ENCODE measurements around the gene CPTP.

DNA sequence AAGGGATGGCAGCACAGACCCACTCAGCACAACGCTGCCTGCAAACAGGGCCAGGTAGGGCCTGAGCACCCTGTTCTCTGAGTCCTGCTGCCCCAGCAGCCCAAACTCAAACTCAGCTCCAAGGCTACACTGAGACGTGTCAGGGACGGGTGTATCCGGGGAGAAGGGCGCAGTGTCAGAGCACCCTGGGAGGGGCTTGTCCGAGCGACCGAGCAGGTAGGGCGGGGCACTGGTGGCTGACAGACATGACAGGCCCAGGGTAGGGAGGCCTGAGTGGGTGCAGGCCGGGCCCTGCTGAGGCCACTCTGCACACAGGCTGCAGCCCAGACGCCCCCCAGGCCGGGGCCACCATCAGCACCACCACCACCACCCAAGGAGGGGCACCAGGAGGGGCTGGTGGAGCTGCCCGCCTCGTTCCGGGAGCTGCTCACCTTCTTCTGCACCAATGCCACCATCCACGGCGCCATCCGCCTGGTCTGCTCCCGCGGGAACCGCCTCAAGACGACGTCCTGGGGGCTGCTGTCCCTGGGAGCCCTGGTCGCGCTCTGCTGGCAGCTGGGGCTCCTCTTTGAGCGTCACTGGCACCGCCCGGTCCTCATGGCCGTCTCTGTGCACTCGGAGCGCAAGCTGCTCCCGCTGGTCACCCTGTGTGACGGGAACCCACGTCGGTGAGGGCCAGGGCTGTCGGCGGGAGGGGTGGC, 38.8 kb upstream of the CPTP start:
- TF ChIP-seq EP300 (IDR thresholded peaks at IDR 0.05), result no peak
- TF ChIP-seq, protein P1, sequence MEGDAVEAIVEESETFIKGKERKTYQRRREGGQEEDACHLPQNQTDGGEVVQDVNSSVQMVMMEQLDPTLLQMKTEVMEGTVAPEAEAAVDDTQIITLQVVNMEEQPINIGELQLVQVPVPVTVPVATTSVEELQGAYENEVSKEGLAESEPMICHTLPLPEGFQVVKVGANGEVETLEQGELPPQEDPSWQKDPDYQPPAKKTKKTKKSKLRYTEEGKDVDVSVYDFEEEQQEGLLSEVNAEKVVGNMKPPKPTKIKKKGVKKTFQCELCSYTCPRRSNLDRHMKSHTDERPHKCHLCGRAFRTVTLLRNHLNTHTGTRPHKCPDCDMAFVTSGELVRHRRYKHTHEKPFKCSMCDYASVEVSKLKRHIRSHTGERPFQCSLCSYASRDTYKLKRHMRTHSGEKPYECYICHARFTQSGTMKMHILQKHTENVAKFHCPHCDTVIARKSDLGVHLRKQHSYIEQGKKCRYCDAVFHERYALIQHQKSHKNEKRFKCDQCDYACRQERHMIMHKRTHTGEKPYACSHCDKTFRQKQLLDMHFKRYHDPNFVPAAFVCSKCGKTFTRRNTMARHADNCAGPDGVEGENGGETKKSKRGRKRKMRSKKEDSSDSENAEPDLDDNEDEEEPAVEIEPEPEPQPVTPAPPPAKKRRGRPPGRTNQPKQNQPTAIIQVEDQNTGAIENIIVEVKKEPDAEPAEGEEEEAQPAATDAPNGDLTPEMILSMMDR (IDR thresholded peaks at IDR 0.05), result no peak
- no peak for TF ChIP-seq POLR2AphosphoS5 (IDR thresholded peaks at IDR 0.05)

Measured in esophagus muscularis mucosa (tissue), 4 donors.